SH-SY5Y (cell line): ENCODE results near the gene AKR1C2.

ENCODE experiments used
- GATA2 ChIP-seq: IDR thresholded peaks from 2 replicates; pipeline ENCODE4 v1.6.1; 2011; ENCODE audit warnings: mild to moderate bottlenecking, low read depth, low read length
- GATA3 ChIP-seq: IDR thresholded peaks from 2 replicates; pipeline ENCODE4 v1.6.1; 2011; ENCODE audit warnings: low read depth, mild to moderate bottlenecking, low read length, moderate library complexity

The AKR1C2 gene

GRCh38 chr10:5033061-5033778 is 29.6 kb upstream of the AKR1C2 start:
- TF ChIP-seq GATA3 (no peak), GATA2 (no peak)

GRCh38 chr10:5030989-5031388 is 27.3 kb upstream of the AKR1C2 start:
- TF ChIP-seq GATA3: no peak
- no peak for TF ChIP-seq GATA2

GRCh38 chr10:5023177-5023805 is 19.6 kb upstream of the AKR1C2 start:
- TF ChIP-seq GATA2: no peak
- TF ChIP-seq GATA3: no peak

GRCh38 chr10:5018134-5018533 is 14.5 kb upstream of the AKR1C2 start:
- TF ChIP-seq GATA2: no peak
- TF ChIP-seq GATA3: no peak

GRCh38 chr10:5014936-5015335 is 11.3 kb upstream of the AKR1C2 start:
- no peak for TF ChIP-seq GATA3
- TF ChIP-seq GATA2: no peak

GRCh38 chr10:5013385-5013784 is 9.7 kb upstream of the AKR1C2 start:
- TF ChIP-seq GATA2 (no peak), GATA3 (no peak)

GRCh38 chr10:5012595-5012994 is 8.9 kb upstream of the AKR1C2 start:
- no peak for TF ChIP-seq GATA3
- no peak for TF ChIP-seq GATA2

GRCh38 chr10:5002013-5002727 is 1.5 kb downstream of the AKR1C2 start:
- no peak for TF ChIP-seq GATA2
- TF ChIP-seq GATA3: no peak

GRCh38 chr10:4998671-4999070 is 5.0 kb downstream of the AKR1C2 start:
- TF ChIP-seq GATA3: no peak
- no peak for TF ChIP-seq GATA2

- TF ChIP-seq GATA2 (no peak), GATA3 (no peak)
Measured at GRCh38 chr10:4990217-4990616, 13.4 kb downstream of the AKR1C2 start.

GRCh38 chr10:4984971-4985594 is 18.6 kb downstream of the AKR1C2 start:
- no peak for TF ChIP-seq GATA3
- no peak for TF ChIP-seq GATA2

- TF ChIP-seq GATA3: no peak
- TF ChIP-seq GATA2: no peak
Measured at GRCh38 chr10:4984223-4984622, 19.4 kb downstream of the AKR1C2 start.

- no peak for TF ChIP-seq GATA2
- no peak for TF ChIP-seq GATA3
Measured at GRCh38 chr10:4983615-4984216, 19.9 kb downstream of the AKR1C2 start.

- TF ChIP-seq GATA3: no peak
- TF ChIP-seq GATA2: no peak
Measured at GRCh38 chr10:4982764-4983226, 20.9 kb downstream of the AKR1C2 start.
